Neural progenitor cell (in vitro differentiated cells): ENCODE results near the gene SHROOM3. TPM values are rescaled to one million over a fixed set of nuclear protein-coding genes. Genes with fewer than 3 reads are reported as not detected.

Source experiments
- DNase-seq: peaks from one replicate; pipeline ENCODE4 v3.0.0-alpha.2; 2016; ENCODE audit warnings: low spot score
- H2AFZ ChIP-seq: fragments of 200-600 bp; sonication (generic); replicated peaks from 2 replicates; pipeline ENCODE4 v1.6.1; 2016; ENCODE audit warnings: antibody characterized with exemption
- H3F3A ChIP-seq: fragments of 200-600 bp; sonication (generic); 2 replicates; pipeline ENCODE4 v1.6.1; 2016; ENCODE audit warnings: antibody characterized with exemption, low read depth
- H3K27ac ChIP-seq: fragments of 200-600 bp; sonication (generic); 2 replicates; pipeline ENCODE4 v1.5.1; 2016; ENCODE audit warnings: mild to moderate bottlenecking
- H3K27me3 ChIP-seq: fragments of 200-600 bp; sonication (generic); 2 replicates; pipeline ENCODE4 v1.6.1; 2016; ENCODE audit warnings: mild to moderate bottlenecking, moderate library complexity
- H3K36me3 ChIP-seq: fragments of 200-600 bp; sonication (generic); 2 replicates; pipeline ENCODE4 v1.5.1; 2016
- H3K4me1 ChIP-seq: fragments of 200-600 bp; sonication (generic); 2 replicates; pipeline ENCODE4 v1.6.1; 2016; ENCODE audit warnings: mixed run types
- H3K4me2 ChIP-seq: fragments of 200-600 bp; sonication (generic); 2 replicates; pipeline ENCODE4 v1.6.1; 2016
- H3K4me3 ChIP-seq: fragments of 200-600 bp; sonication (generic); 2 replicates; pipeline ENCODE4 v1.5.1; 2016
- H3K79me2 ChIP-seq: fragments of 200-600 bp; sonication (generic); 2 replicates; pipeline ENCODE4 v1.6.1; 2016; ENCODE audit warnings: low read depth
- H3K9ac ChIP-seq: fragments of 200-600 bp; sonication (generic); 2 replicates; pipeline ENCODE4 v1.6.1; 2016
- H3K9me3 ChIP-seq: fragments of 200-600 bp; sonication (generic); 2 replicates; pipeline ENCODE4 v1.5.1; 2016; ENCODE audit warnings: low read depth
- H4K20me1 ChIP-seq: fragments of 200-600 bp; sonication (generic); 2 replicates; pipeline ENCODE4 v1.6.1; 2016; ENCODE audit warnings: low read depth
- H3K27ac Mint-ChIP-seq: 3 replicates; pipeline ENCODE4 v1.8.0; 2021; ENCODE audit warnings: mixed read lengths
- H3K27me3 Mint-ChIP-seq: 2 replicates; pipeline ENCODE4 v1.8.0; 2022; ENCODE audit warnings: low read depth, mild to moderate bottlenecking, inconsistent platforms, moderate library complexity, mixed read lengths; ENCODE audit not compliant: insufficient read depth
- H3K36me3 Mint-ChIP-seq: 3 replicates; pipeline ENCODE4 v1.8.0; 2021; ENCODE audit warnings: mixed read lengths
- H3K4me1 Mint-ChIP-seq: 3 replicates; pipeline ENCODE4 v1.8.0; 2021; ENCODE audit warnings: mixed read lengths
- H3K4me3 Mint-ChIP-seq: 3 replicates; pipeline ENCODE4 v1.8.0; 2021; ENCODE audit warnings: mild to moderate bottlenecking, moderate library complexity, mixed read lengths
- H3K9me3 Mint-ChIP-seq: 3 replicates; pipeline ENCODE4 v1.8.0; 2020; ENCODE audit warnings: mixed read lengths
- EZH2 ChIP-seq: fragments of 200-600 bp; sonication (generic); IDR thresholded peaks from 2 replicates; pipeline ENCODE4 v1.6.1; 2017; ENCODE audit warnings: antibody characterized with exemption, mild to moderate bottlenecking, moderate library complexity
- EZH2phosphoT487 ChIP-seq: fragments of 200-600 bp; sonication (generic); IDR thresholded peaks from 2 replicates; pipeline ENCODE4 v1.6.1; 2017; ENCODE audit warnings: antibody characterized with exemption
- total RNA-seq: library from RNA; depleted of rRNA; stranded (reverse); fragments of >200 nt; gene quantifications from 2 replicates; pipeline ENCODE4 v1.2.3, GENCODE V29; 2015; ENCODE audit warnings: low replicate concordance
- TF ChIP-seq, protein P1 (sequence below): fragments of 200-600 bp; sonication (generic); IDR thresholded peaks from 2 replicates; pipeline ENCODE4 v1.5.1; 2017; ENCODE audit warnings: antibody characterized with exemption, mild to moderate bottlenecking

The SHROOM3 gene
- total RNA-seq, 1 donor from 2014 or later, result 36.6 TPM

GRCh38 chr4:76657443-76657842 lies 222.4 kb downstream of the SHROOM3 start:
- Histone ChIP-seq H3K36me3 (no peaks in the 10 kb centered on the region), H3K79me2 (no peaks in the 10 kb centered on the region), H3K4me2 (no peak overlapping the region), H4K20me1 (peaks cover 5% of the 10 kb centered on the region), H3K27me3 (no peaks in the 10 kb centered on the region), H3F3A (no peaks in the 10 kb centered on the region), H3K4me1 (no peaks in the 10 kb centered on the region), H3K4me3 (no peak overlapping the region), H3K9me3 (no peaks in the 10 kb centered on the region), H3K9ac (no peak overlapping the region), H2AFZ (no peak overlapping the region), H3K27ac (no peak overlapping the region)
- no peak for TF ChIP-seq EZH2
- no peak for TF ChIP-seq EZH2phosphoT487
- TF ChIP-seq, protein P1, sequence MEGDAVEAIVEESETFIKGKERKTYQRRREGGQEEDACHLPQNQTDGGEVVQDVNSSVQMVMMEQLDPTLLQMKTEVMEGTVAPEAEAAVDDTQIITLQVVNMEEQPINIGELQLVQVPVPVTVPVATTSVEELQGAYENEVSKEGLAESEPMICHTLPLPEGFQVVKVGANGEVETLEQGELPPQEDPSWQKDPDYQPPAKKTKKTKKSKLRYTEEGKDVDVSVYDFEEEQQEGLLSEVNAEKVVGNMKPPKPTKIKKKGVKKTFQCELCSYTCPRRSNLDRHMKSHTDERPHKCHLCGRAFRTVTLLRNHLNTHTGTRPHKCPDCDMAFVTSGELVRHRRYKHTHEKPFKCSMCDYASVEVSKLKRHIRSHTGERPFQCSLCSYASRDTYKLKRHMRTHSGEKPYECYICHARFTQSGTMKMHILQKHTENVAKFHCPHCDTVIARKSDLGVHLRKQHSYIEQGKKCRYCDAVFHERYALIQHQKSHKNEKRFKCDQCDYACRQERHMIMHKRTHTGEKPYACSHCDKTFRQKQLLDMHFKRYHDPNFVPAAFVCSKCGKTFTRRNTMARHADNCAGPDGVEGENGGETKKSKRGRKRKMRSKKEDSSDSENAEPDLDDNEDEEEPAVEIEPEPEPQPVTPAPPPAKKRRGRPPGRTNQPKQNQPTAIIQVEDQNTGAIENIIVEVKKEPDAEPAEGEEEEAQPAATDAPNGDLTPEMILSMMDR, result no peak
- Mint-ChIP-seq H3K36me3 (peaks cover 24% of the 10 kb centered on the region), H3K9me3 (no peaks in the 10 kb centered on the region), H3K4me1 (peaks cover 2% of the 10 kb centered on the region), H3K4me3 (no peak overlapping the region), H3K27me3 (no peaks in the 10 kb centered on the region), H3K27ac (no peak overlapping the region)
- DNase-seq, result no peak

GRCh38 chr4:76658231-76659102 lies 223.4 kb downstream of the SHROOM3 start:
- Histone ChIP-seq H3K9ac (no peak overlapping the region), H4K20me1 (peaks cover 5% of the 10 kb centered on the region), H3K9me3 (no peaks in the 10 kb centered on the region), H3F3A (no peaks in the 10 kb centered on the region), H3K4me1 (no peaks in the 10 kb centered on the region), H3K27ac (no peak overlapping the region), H3K79me2 (no peaks in the 10 kb centered on the region), H3K27me3 (no peaks in the 10 kb centered on the region), H3K4me3 (no peak overlapping the region), H2AFZ (no peak overlapping the region), H3K36me3 (no peaks in the 10 kb centered on the region), H3K4me2 (no peak overlapping the region)
- H3K27me3 Mint-ChIP-seq, result no peaks in the 10 kb centered on the region
- no peak for DNase-seq
- H3K27ac Mint-ChIP-seq, result no peak overlapping the region
- peaks cover 2% of the 10 kb centered on the region for H3K4me1 Mint-ChIP-seq
- peaks cover 24% of the 10 kb centered on the region for H3K36me3 Mint-ChIP-seq
- no peak overlapping the region for H3K4me3 Mint-ChIP-seq
- no peaks in the 10 kb centered on the region for H3K9me3 Mint-ChIP-seq
- TF ChIP-seq, protein P1, result no peak
- TF ChIP-seq EZH2 (no peak), EZH2phosphoT487 (no peak)

GRCh38 chr4:76659103-76659490 lies 224.1 kb downstream of the SHROOM3 start:
- H3K9me3 Mint-ChIP-seq, result no peaks in the 10 kb centered on the region
- H3K27me3 ChIP-seq, result no peaks in the 10 kb centered on the region
- H3K4me3 ChIP-seq, result no peak overlapping the region
- no peaks in the 10 kb centered on the region for H3K79me2 ChIP-seq
- H3F3A ChIP-seq, result no peaks in the 10 kb centered on the region
- no peaks in the 10 kb centered on the region for H3K27me3 Mint-ChIP-seq
- no peak overlapping the region for H3K27ac Mint-ChIP-seq
- no peaks in the 10 kb centered on the region for H3K36me3 ChIP-seq
- H2AFZ ChIP-seq, result no peak overlapping the region
- H3K4me3 Mint-ChIP-seq, result no peak overlapping the region
- no peak overlapping the region for H3K27ac ChIP-seq
- DNase-seq, result no peak
- no peaks in the 10 kb centered on the region for H3K4me1 ChIP-seq
- peaks cover 2% of the 10 kb centered on the region for H3K4me1 Mint-ChIP-seq
- peaks cover 24% of the 10 kb centered on the region for H3K36me3 Mint-ChIP-seq
- H4K20me1 ChIP-seq, result peaks cover 5% of the 10 kb centered on the region
- TF ChIP-seq EZH2phosphoT487 (no peak), EZH2 (no peak)
- TF ChIP-seq, protein P1, result no peak
- H3K4me2 ChIP-seq, result no peak overlapping the region
- no peaks in the 10 kb centered on the region for H3K9me3 ChIP-seq
- no peak overlapping the region for H3K9ac ChIP-seq
